Fibroblast of lung (primary cell): ENCODE results near the gene LGR4.

ENCODE experiments used
- EZH2 ChIP-seq: IDR thresholded peaks from 2 replicates; pipeline ENCODE4 v1.5.1; 2012; ENCODE audit warnings: low read length, control low read depth, mild to moderate bottlenecking; ENCODE audit errors: missing control alignments
- TF ChIP-seq, protein P1 (sequence below), 2 donors: IDR thresholded peaks in 1 of 2; conservative IDR thresholded peaks in 1 of 2; 1 replicate in 1 of 2; 2 replicates in 1 of 2; pipeline ENCODE4 v1.5.1; 2011 to 2012; ENCODE audit warnings: low read length in 2 of 2, control low read depth in 1 of 2, inconsistent platforms in 1 of 2, low read depth in 1 of 2, mild to moderate bottlenecking in 1 of 2

DNA sequence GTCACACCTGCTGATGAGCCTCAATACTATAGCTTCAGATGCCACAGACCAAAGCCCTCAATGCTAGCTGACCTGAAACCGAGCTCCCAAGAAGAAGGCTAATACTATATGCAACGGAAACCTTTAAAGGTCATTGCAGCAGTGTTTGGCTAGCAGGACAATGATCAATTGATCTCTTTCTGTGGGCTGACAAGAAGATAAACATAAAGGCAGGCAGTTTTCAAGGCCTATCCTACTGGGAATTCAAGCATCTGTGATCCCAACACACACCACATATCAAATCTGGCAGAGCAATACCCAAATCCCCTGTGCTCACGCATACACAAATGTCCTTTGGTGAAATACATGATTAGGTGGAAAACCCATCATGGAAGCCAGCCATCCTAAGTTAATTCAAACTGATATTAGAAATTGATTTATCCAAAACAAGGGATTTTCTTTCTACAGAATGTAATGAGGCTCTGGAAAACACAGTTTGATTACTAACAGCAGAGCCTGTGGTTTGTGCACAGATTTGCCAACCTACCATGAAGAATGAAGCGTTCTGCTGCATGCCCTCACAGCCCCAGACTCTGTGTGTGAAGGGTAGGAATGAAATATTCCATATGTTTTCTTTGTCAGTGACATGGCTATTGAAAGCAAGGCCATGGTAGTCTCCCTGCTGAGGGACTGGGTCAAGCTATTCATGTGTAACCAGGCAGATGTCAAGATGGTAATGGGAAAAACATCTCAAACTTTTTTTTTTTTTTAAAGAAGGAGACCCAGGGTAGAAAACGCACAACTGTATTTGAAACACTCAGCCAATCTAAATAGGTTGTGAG is 12.2 kb downstream of the LGR4 start:
- TF ChIP-seq, protein P1, sequence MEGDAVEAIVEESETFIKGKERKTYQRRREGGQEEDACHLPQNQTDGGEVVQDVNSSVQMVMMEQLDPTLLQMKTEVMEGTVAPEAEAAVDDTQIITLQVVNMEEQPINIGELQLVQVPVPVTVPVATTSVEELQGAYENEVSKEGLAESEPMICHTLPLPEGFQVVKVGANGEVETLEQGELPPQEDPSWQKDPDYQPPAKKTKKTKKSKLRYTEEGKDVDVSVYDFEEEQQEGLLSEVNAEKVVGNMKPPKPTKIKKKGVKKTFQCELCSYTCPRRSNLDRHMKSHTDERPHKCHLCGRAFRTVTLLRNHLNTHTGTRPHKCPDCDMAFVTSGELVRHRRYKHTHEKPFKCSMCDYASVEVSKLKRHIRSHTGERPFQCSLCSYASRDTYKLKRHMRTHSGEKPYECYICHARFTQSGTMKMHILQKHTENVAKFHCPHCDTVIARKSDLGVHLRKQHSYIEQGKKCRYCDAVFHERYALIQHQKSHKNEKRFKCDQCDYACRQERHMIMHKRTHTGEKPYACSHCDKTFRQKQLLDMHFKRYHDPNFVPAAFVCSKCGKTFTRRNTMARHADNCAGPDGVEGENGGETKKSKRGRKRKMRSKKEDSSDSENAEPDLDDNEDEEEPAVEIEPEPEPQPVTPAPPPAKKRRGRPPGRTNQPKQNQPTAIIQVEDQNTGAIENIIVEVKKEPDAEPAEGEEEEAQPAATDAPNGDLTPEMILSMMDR (conservative IDR thresholded peaks at IDR 0.05 in 1 of 2, IDR thresholded peaks at IDR 0.05 in 1 of 2; ENCODE audit: low read depth in 1 of 2, low read length in 2 of 2): no peak
- no peak for TF ChIP-seq EZH2
